Panc1 (cell line): ENCODE measurements around the gene TMEM37. TPM values are rescaled to one million over a fixed set of nuclear protein-coding genes. Genes with fewer than 3 reads are reported as not detected.

Source experiments
- ATAC-seq: fragments of 200-7000 bp; cut with Tn5 transposase; 2 replicates; pipeline ENCODE4 v1.9.1; 2020; ENCODE audit warnings: mild to moderate bottlenecking, moderate library complexity
- BruUV-seq: library from RNA; stranded (reverse); fragments of 400-500 nt; replicated peaks from 2 replicates; lab custom pipeline; 2021; lab: Mats Ljungman, UMichigan
- CTCF ChIA-PET: fragments of 300-600 bp; sonication (Branson Sonifier 250); formaldehyde crosslinking; loops from one replicate; lab custom pipeline; 2022; ENCODE audit warnings: antibody characterized with exemption; lab: Charles Lee
- POLR2A ChIA-PET: fragments of 300-600 bp; sonication (Branson Sonifier 250); formaldehyde crosslinking; loops from one replicate; lab custom pipeline; 2022; ENCODE audit warnings: antibody characterized with exemption; lab: Charles Lee
- DNase-seq: peaks from one replicate; pipeline ENCODE4 v3.0.0-alpha.2; 2010; ENCODE audit warnings: low read depth, low spot score
- H3K27ac ChIP-seq: 2 replicates; pipeline ENCODE4 v1.5.1; 2011; ENCODE audit warnings: mild to moderate bottlenecking, low read length, inconsistent platforms
- H3K27me3 ChIP-seq: fragments of 200-500 bp; sonication (Bioruptor generic); 2 replicates; pipeline ENCODE4 v1.6.0; 2014; ENCODE audit warnings: low read length, inconsistent platforms; ENCODE audit not compliant: control insufficient read depth, insufficient read depth
- H3K36me3 ChIP-seq: fragments of 200-500 bp; sonication (Bioruptor generic); 2 replicates; pipeline ENCODE4 v1.5.1; 2014; ENCODE audit warnings: inconsistent platforms, mild to moderate bottlenecking, low read length, moderate library complexity; ENCODE audit not compliant: control insufficient read depth, insufficient read depth
- H3K4me1 ChIP-seq: 2 replicates; pipeline ENCODE4 v1.5.1; 2011; ENCODE audit warnings: inconsistent platforms, mild to moderate bottlenecking, low read length, moderate library complexity; ENCODE audit not compliant: control insufficient read depth, insufficient read depth
- H3K4me3 ChIP-seq, 2 experiments: 2 replicates each; pipeline ENCODE4 v1.5.1; 2011 to 2012; ENCODE audit warnings: low read depth in 2 of 2, low read length in 2 of 2, mild to moderate bottlenecking in 2 of 2, inconsistent platforms in 1 of 2, moderate library complexity in 1 of 2
- H3K9me3 ChIP-seq: fragments of 200-500 bp; sonication (Bioruptor generic); 2 replicates; pipeline ENCODE4 v1.5.1; 2014; ENCODE audit warnings: low read depth, mild to moderate bottlenecking, inconsistent platforms, low read length, moderate library complexity; ENCODE audit not compliant: control insufficient read depth, insufficient read depth
- CTCF ChIP-seq: fragments of 450-650 bp; IDR thresholded peaks from 2 replicates; pipeline ENCODE4 v1.5.1; 2017; ENCODE audit warnings: mild to moderate bottlenecking
- POLR2AphosphoS5 ChIP-seq: IDR thresholded peaks from 2 replicates; pipeline ENCODE4 v1.6.1; 2012; ENCODE audit warnings: mild to moderate bottlenecking, low read depth, low read length, moderate library complexity
- REST ChIP-seq, 2 experiments: IDR thresholded peaks; 2 replicates each; pipeline ENCODE4 v1.6.1; 2011 to 2012; ENCODE audit warnings: low read depth in 2 of 2, control low read depth in 1 of 2, low read length in 1 of 2, mild to moderate bottlenecking in 1 of 2, moderate library complexity in 1 of 2; ENCODE audit not compliant: insufficient read depth in 1 of 2
- SIN3A ChIP-seq: IDR thresholded peaks from 2 replicates; pipeline ENCODE4 v1.6.1; 2012; ENCODE audit warnings: low read depth, mild to moderate bottlenecking, low read length, moderate library complexity, borderline replicate concordance; ENCODE audit not compliant: insufficient read depth
- TCF7L2 ChIP-seq: IDR thresholded peaks from 2 replicates; pipeline ENCODE4 v1.6.1; 2011; ENCODE audit warnings: mild to moderate bottlenecking, low read depth, low read length, inconsistent platforms
- in situ Hi-C: cut with HindIII; loops from 2 replicates; pipeline ENCODE4 v1.10.0; 2016; ENCODE audit warnings: low sequenced_read_pairs, low pct_unique_long_range_greater_than_20kb
- intact Hi-C: fragments of 100-400 bp; cut with micrococcal nuclease; formaldehyde crosslinking; loops from one replicate; pipeline ENCODE4 v1.10.0; 2022; ENCODE audit not compliant: unreplicated experiment
- total RNA-seq: library from RNA; stranded (reverse); gene quantifications from one replicate; pipeline ENCODE4 v1.2.1, GENCODE V29; 2021; ENCODE audit not compliant: unreplicated experiment

Gene TMEM37
- total RNA-seq, 1 experiment from 2014 or later = 0.28 TPM

- intact Hi-C loops = no loop called here
- DNase-seq = no peak
- no peak for ATAC-seq
- no peaks in the 10 kb centered on the region for H3K4me1 ChIP-seq
- in situ Hi-C loops = no loop called here
- BruUV-seq = no TSS peak
- no peak for TF ChIP-seq SIN3A
- TF ChIP-seq POLR2AphosphoS5 = no peak
- TF ChIP-seq REST (IDR thresholded peaks at IDR 0.05; ENCODE audit: insufficient read depth in 1 of 2, low read depth in 2 of 2, low read length in 1 of 2) = no peak
- no peak for TF ChIP-seq TCF7L2
- no peak for TF ChIP-seq CTCF
- peaks cover 23% of the 10 kb centered on the region for H3K27me3 ChIP-seq
- H3K4me3 ChIP-seq = no peak overlapping the region
- ChIA-PET POLR2A (no interaction called here), CTCF (no interaction called here)
- no peaks in the 10 kb centered on the region for H3K36me3 ChIP-seq
- no peak overlapping the region for H3K27ac ChIP-seq
- no peaks in the 10 kb centered on the region for H3K9me3 ChIP-seq
Measured at GRCh38 chr2:119425119-119425405, 6.6 kb upstream of the TMEM37 start.

GRCh38 chr2:119425620-119426395, 5.8 kb upstream of the TMEM37 start:
- DNase-seq = no peak
- Histone ChIP-seq H3K36me3 (no peaks in the 10 kb centered on the region), H3K9me3 (no peaks in the 10 kb centered on the region), H3K4me1 (no peaks in the 10 kb centered on the region), H3K27ac (no peak overlapping the region), H3K27me3 (peaks cover 23% of the 10 kb centered on the region), H3K4me3 (no peak overlapping the region)
- ChIA-PET POLR2A (no interaction called here), CTCF (interaction anchor here (0.7 kb wide), 1 partner anchor 38 kb away, joined by 11 read pairs; no protein-coding TSS in a partner anchor)
- ATAC-seq = no peak
- TF ChIP-seq CTCF (no peak), TCF7L2 (no peak), SIN3A (no peak), POLR2AphosphoS5 (no peak), REST (IDR thresholded peaks at IDR 0.05; ENCODE audit: insufficient read depth in 1 of 2, low read depth in 2 of 2, low read length in 1 of 2) (no peak)
- in situ Hi-C loops = no loop called here
- no TSS peak for BruUV-seq
- intact Hi-C loops = no loop called here
